HG03025 (cell line): ENCODE results near the gene OR7D4.
"Not testable (repeated sequence)": the region's sequence is repeated elsewhere in the genome, so short reads cannot be mapped to it uniquely, and the experiment has no call there.

Source experiments
- ATAC-seq: cut with Tn5 transposase; IDR thresholded peaks from one replicate; pipeline ENCODE4 v1.9.1; 2021; ENCODE audit warnings: mild to moderate bottlenecking, moderate library complexity; ENCODE audit not compliant: unreplicated experiment, low FRiP score

OR7D4 gene

GRCh38 chr19:9219489-9219888, at the start of gene OR7D4:
Gene OR7D4 (minus strand): TSS chr19:9219589. CDS start chr19:9214837, 4,752 bp downstream.
- ATAC-seq: no peak

GRCh38 chr19:9251236-9251635, 31.8 kb upstream of the OR7D4 start:
- no peak for ATAC-seq

DNA sequence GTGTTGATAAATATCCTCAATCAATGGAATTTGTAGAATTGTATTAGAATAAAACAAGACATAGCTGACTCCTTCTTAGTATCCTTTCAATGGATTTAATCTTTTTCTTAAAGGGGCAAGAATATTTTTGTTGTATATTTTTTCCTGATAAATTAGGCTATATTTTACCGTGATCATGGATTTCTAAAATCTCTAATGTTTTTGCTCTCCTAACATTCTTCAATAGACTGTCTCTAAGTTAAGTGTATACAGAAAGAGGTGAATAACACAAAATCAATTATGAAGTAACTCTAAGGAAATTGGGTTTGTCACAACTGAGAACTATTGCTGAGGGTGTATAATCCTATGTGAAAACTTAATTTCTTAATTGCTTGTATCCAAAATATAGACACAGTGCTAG, 31.2 kb upstream of the OR7D4 start, which contains the start of gene OR7E24:
Gene OR7E24 (plus strand): TSS at position 301 of the 400 bp plus-strand sequence. CDS start 114 bp downstream, outside the sequence.
- ATAC-seq: no peak

DNA sequence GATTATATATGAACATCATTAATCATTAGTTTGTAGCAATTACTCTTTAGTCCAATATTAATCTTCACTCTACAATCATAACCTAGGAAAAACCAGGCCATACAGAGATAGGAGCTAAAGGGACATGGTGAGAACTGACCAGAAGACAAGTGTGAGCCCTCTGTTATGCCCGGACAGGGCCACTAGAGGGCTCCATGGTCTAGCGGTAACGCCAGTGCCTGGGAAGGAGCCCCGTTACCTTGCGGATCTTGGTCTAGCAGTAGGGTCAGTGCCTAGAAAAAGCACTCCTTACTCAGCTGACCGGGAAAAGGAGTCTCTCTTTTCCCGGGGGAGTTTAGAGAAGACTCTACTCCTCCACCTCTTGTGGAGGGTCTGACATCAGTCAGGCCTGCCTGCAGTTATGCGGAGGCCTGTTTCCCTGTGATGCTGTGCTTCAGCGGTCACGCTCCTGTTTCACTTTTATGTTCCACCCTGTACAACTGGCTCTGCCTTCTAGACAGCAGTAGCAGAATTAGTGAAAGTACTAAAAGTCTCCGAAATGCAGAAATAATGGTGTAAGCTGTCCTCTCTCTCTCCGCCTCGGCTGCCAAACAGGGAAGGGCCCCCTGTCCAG, 13.8 kb downstream of the OR7D4 start:
- no peak for ATAC-seq

GRCh38 chr19:9198044-9198443, 21.3 kb downstream of the OR7D4 start:
- ATAC-seq: not testable (repeated sequence)

- no peak for ATAC-seq
Observed at GRCh38 chr19:9189535-9189934, 29.9 kb downstream of the OR7D4 start.

DNA sequence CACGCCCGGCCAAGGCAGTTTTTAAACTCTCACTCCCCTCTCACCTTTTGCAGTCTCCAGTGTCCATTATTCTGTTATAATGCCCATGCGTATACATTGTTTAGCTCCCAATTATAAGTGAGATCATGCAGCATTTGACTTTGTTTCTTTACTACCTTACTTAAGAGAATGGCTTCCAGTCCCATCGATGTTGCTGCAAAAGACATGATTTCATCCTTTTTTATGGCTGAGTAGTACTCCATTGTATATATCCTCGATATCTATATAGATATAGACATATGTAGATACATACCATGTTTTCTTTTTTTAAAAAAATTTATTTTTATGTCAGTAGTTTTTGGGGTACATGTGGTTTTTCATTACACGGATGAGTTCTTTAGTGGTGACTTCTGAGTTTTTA, 32.2 kb downstream of the OR7D4 start:
- no peak for ATAC-seq

GRCh38 chr19:9183000-9183399, 36.4 kb downstream of the OR7D4 start:
- ATAC-seq: no peak

- ATAC-seq: no peak
Observed at GRCh38 chr19:9178901-9179300, 40.5 kb downstream of the OR7D4 start, which contains the start of gene OR7D2. Gene OR7D2 (plus strand): TSS chr19:9178979. CDS start chr19:9185782, 6,803 bp downstream.

GRCh38 chr19:9175326-9175725, 44.1 kb downstream of the OR7D4 start:
- no peak for ATAC-seq

GRCh38 chr19:9171393-9171991, 47.9 kb downstream of the OR7D4 start:
- ATAC-seq: no peak

GRCh38 chr19:9166846-9167245, 52.5 kb downstream of the OR7D4 start:
- ATAC-seq: no peak

- no peak for ATAC-seq
Observed at GRCh38 chr19:9165261-9165660, 54.1 kb downstream of the OR7D4 start.

DNA sequence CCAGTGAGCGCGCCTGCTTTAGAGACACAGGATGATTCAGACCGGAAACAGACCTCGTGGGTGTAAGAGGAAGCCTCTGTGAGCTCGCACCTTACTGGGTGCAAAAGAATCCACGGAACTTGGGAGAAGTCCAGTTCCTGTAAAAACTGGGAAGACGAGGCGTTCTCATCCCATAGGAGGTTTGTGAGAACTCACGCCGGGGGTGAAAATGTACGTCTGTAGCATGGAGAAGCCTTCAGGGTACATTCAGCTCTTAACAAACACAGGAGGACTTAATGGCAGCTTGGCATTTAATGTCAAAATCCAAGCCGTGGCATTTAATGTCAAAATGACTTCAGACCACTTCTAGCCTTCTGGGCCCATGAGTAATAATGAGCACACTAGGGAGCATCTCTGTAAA, 58.0 kb downstream of the OR7D4 start:
- no peak for ATAC-seq
